ENCODE measurements around the gene ARHGAP24.

The ARHGAP24 gene

DNA sequence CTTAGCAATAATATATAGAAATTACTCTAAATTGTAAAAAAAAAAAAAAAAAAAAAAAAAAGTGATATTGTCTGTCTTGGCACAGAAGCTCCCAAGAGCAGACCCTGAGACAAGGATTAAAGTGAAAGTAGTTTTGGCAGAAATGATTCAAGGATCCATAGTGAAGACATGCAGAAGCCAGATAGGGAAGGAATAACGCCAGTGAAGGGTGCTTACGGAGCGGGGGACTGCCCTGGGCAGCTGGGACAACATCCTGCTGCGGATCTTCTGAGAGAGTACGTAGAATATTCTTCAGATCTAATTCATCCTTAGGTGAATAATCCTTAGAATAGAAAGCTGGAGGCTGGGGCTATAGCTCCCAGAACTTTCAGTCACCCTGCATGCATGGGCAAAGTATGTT lies 39.8 kb downstream of the ARHGAP24 start:
- TF ChIP-seq TAF1 (IDR thresholded peaks at IDR 0.05; ENCODE audit: low read depth) = no peak
- no peak for TF ChIP-seq FOXM1 (IDR thresholded peaks at IDR 0.05; ENCODE audit: borderline replicate concordance, low read depth)

DNA sequence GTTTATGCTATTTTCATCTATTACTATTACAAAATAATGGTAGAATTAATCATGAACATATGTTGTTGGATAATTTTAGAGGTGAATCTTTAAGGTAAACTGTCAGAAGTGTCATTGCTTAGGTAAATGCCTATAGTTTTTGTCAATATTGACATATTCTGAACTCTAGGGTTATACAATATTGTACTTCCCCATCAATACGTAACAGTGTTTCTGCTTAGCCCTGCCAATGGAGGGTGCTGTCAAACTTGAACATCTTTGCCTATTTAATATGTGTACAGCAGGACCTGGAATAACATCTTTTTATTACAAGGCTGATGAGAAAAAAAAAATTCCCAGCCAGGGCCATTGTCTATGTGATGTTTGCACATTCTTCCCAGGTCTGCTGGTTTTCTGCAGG lies 40.8 kb downstream of the ARHGAP24 start:
- no peak for TF ChIP-seq CREB1 (IDR thresholded peaks at IDR 0.05; ENCODE audit: low read depth)
- no peak for TF ChIP-seq ZBTB7A (IDR thresholded peaks at IDR 0.05; ENCODE audit: low read depth)
- TF ChIP-seq YY1 (IDR thresholded peaks at IDR 0.05; ENCODE audit: low read depth) = no peak
- no peak for TF ChIP-seq CEBPB (IDR thresholded peaks at IDR 0.05)
- TF ChIP-seq, protein P1, sequence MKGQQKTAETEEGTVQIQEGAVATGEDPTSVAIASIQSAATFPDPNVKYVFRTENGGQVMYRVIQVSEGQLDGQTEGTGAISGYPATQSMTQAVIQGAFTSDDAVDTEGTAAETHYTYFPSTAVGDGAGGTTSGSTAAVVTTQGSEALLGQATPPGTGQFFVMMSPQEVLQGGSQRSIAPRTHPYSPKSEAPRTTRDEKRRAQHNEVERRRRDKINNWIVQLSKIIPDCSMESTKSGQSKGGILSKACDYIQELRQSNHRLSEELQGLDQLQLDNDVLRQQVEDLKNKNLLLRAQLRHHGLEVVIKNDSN (IDR thresholded peaks at IDR 0.05) = no peak
- TF ChIP-seq FOXM1 (IDR thresholded peaks at IDR 0.05; ENCODE audit: borderline replicate concordance, low read depth) = no peak
- no peak for TF ChIP-seq NFIC (IDR thresholded peaks at IDR 0.05)
- no peak for TF ChIP-seq TCF12 (IDR thresholded peaks at IDR 0.05; ENCODE audit: low read depth)
- no peak for TF ChIP-seq TAF1 (IDR thresholded peaks at IDR 0.05; ENCODE audit: low read depth)
- no peak for TF ChIP-seq TEAD4 (IDR thresholded peaks at IDR 0.05)
- TF ChIP-seq, protein P2, sequence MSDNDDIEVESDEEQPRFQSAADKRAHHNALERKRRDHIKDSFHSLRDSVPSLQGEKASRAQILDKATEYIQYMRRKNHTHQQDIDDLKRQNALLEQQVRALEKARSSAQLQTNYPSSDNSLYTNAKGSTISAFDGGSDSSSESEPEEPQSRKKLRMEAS (IDR thresholded peaks at IDR 0.05) = no peak
- no peak for TF ChIP-seq RAD21 (IDR thresholded peaks at IDR 0.05; ENCODE audit: low read depth)

DNA sequence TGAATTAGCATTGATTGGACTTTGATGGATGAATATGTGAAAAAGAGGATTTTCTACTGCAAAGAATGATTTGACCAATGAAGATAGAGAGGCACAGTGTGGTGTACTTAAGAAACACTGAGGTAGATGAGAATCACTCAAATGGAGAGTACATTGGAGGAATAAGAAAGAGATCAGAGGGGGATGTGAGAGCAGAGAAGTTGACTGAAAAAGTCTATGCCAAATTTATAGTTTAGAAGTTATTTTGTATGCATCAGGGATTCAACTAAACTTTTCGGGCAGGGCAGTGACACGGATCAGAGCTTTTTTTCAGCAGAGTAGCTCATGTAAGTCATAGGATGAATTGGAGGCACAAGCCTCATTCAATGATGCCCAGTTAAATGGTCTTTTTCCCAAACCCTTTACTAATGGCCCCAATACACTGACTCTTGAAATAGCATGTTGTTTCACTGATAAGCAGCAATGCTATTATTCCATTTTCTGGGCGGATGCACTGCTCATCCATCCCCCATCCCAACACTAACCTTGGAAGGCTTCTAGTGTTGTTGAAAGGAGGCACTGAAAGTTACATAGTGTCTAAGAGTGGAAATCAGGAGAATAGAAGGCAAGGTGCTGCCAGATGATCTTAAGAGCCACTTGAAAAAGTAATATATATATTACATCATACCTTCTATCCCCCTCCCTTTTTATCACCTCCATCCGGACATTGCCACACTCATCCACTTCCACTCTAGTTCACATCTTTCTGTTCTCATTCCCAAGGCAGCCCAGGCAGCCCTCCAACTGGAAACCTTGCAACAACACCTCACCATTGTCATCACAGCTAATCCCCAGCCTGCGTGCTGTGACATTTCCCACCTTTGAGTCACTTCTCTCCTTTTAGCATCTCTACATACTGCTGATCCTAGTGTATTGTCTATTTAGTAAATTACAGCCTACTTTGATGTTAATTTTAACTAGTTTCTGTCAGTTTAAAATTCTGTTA lies 46.1 kb downstream of the ARHGAP24 start:
- TF ChIP-seq NFIC (IDR thresholded peaks at IDR 0.05) = no peak
- TF ChIP-seq YY1 (IDR thresholded peaks at IDR 0.05; ENCODE audit: low read depth) = no peak
- TF ChIP-seq RAD21 (IDR thresholded peaks at IDR 0.05; ENCODE audit: low read depth) = no peak
- no peak for TF ChIP-seq FOXM1 (IDR thresholded peaks at IDR 0.05; ENCODE audit: borderline replicate concordance, low read depth)
- TF ChIP-seq TAF1 (IDR thresholded peaks at IDR 0.05; ENCODE audit: low read depth) = no peak
- TF ChIP-seq, protein P2 (IDR thresholded peaks at IDR 0.05) = no peak
- no peak for TF ChIP-seq TCF12 (IDR thresholded peaks at IDR 0.05; ENCODE audit: low read depth)

DNA sequence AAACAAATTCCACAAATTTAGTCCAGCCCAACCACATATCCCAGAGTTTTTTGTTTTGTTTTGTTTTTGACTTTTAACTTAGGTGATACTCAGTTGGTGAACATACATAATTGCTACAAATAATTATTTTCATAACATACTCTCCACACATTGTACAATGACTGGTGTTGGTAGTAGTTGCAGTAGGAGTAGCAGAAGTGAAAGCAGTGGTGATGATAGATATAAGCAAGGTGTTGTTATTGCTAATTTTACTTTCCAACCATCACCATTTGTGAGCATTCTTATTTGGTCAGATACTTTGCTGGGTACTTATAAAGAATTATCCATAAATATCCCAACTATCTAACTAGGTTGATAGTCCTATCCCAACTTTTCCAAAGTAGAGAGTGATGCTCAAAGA lies 47.3 kb downstream of the ARHGAP24 start:
- no peak for TF ChIP-seq TCF12 (IDR thresholded peaks at IDR 0.05; ENCODE audit: low read depth)
- TF ChIP-seq, protein P1 (IDR thresholded peaks at IDR 0.05) = no peak

DNA sequence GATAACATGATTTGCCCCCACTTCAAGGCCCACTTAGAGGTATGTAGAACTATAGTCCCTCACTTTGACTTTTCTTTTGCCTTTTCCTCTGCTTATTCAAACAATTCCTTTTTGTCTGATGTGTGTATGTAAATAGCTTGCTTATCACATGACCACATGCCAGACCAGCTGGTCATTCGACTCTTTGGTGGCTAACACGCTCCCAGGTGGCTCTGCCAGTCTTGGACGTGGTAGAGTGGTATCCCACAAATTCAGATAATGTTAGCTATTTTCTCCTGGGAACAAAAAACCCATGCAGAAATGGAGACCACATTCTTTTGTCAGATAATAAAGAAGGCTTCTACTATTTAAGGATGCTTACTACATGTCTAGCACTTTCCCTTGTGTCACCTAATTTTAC lies 47.9 kb downstream of the ARHGAP24 start:
- TF ChIP-seq TAF1 (IDR thresholded peaks at IDR 0.05; ENCODE audit: low read depth) = no peak
- TF ChIP-seq TCF12 (IDR thresholded peaks at IDR 0.05; ENCODE audit: low read depth) = no peak
- TF ChIP-seq EP300 (IDR thresholded peaks at IDR 0.05; ENCODE audit: borderline replicate concordance) = no peak
- no peak for TF ChIP-seq TEAD4 (IDR thresholded peaks at IDR 0.05)
- TF ChIP-seq NFIC (IDR thresholded peaks at IDR 0.05) = no peak
- TF ChIP-seq, protein P2 (IDR thresholded peaks at IDR 0.05) = no peak
- TF ChIP-seq EGR1 (IDR thresholded peaks at IDR 0.05) = no peak
- TF ChIP-seq YY1 (IDR thresholded peaks at IDR 0.05; ENCODE audit: low read depth) = no peak
- no peak for TF ChIP-seq CEBPB (IDR thresholded peaks at IDR 0.05)
- TF ChIP-seq, protein P3, sequence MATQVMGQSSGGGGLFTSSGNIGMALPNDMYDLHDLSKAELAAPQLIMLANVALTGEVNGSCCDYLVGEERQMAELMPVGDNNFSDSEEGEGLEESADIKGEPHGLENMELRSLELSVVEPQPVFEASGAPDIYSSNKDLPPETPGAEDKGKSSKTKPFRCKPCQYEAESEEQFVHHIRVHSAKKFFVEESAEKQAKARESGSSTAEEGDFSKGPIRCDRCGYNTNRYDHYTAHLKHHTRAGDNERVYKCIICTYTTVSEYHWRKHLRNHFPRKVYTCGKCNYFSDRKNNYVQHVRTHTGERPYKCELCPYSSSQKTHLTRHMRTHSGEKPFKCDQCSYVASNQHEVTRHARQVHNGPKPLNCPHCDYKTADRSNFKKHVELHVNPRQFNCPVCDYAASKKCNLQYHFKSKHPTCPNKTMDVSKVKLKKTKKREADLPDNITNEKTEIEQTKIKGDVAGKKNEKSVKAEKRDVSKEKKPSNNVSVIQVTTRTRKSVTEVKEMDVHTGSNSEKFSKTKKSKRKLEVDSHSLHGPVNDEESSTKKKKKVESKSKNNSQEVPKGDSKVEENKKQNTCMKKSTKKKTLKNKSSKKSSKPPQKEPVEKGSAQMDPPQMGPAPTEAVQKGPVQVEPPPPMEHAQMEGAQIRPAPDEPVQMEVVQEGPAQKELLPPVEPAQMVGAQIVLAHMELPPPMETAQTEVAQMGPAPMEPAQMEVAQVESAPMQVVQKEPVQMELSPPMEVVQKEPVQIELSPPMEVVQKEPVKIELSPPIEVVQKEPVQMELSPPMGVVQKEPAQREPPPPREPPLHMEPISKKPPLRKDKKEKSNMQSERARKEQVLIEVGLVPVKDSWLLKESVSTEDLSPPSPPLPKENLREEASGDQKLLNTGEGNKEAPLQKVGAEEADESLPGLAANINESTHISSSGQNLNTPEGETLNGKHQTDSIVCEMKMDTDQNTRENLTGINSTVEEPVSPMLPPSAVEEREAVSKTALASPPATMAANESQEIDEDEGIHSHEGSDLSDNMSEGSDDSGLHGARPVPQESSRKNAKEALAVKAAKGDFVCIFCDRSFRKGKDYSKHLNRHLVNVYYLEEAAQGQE (IDR thresholded peaks at IDR 0.05; ENCODE audit: low read depth) = no peak
- TF ChIP-seq FOXM1 (IDR thresholded peaks at IDR 0.05; ENCODE audit: borderline replicate concordance, low read depth) = no peak
- no peak for TF ChIP-seq CREB1 (IDR thresholded peaks at IDR 0.05; ENCODE audit: low read depth)
- TF ChIP-seq, protein P1 (IDR thresholded peaks at IDR 0.05) = no peak
- no peak for TF ChIP-seq RAD21 (IDR thresholded peaks at IDR 0.05; ENCODE audit: low read depth)
- no peak for TF ChIP-seq ZBTB7A (IDR thresholded peaks at IDR 0.05; ENCODE audit: low read depth)

DNA sequence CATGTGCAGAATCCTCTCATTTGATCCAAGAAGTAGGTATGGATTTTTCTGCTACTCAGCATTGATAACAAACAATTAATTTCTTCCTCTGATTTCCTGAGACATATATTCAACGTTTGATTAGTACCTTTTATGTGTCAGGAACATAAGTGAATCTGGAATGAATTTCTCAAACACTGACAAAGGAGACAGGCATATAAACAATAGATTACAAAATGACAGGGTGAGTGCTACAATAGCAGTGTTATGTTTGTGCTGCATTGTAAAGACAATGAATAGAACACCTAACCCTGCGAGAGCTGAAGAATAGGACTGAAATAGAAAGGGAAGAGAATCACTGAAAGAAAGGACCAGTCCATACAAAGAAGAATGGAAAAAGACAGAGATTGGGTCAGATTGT lies 52.9 kb downstream of the ARHGAP24 start:
- no peak for TF ChIP-seq FOXM1 (IDR thresholded peaks at IDR 0.05; ENCODE audit: borderline replicate concordance, low read depth)
- no peak for TF ChIP-seq RAD21 (IDR thresholded peaks at IDR 0.05; ENCODE audit: low read depth)
- TF ChIP-seq TAF1 (IDR thresholded peaks at IDR 0.05; ENCODE audit: low read depth) = no peak
- no peak for TF ChIP-seq CEBPB (IDR thresholded peaks at IDR 0.05)
- TF ChIP-seq CREB1 (IDR thresholded peaks at IDR 0.05; ENCODE audit: low read depth) = no peak
